ENCODE measurements around the gene PPP1R8.

DNA sequence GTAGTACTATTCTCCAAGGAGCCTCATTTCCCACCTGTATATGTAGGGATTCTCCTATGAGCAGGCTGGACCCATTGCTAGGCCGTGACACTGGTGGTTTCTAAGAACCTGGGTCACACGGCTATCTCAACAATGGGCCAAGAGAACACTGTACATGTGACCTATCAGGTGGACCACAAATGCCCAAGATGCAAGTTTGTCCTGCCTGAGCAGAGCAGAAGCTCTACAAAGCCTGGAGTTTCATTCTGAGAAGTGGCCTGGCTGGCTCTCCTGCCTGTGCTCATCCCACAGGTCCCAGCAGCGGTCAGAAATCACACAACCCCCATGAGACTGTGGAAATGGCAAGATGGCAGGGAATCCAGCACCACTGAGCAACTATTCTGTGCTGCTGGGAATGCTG, 58.9 kb downstream of the PPP1R8 start:
- TF ChIP-seq EP300 (IDR thresholded peaks at IDR 0.05), result no peak
- TF ChIP-seq, protein P1, sequence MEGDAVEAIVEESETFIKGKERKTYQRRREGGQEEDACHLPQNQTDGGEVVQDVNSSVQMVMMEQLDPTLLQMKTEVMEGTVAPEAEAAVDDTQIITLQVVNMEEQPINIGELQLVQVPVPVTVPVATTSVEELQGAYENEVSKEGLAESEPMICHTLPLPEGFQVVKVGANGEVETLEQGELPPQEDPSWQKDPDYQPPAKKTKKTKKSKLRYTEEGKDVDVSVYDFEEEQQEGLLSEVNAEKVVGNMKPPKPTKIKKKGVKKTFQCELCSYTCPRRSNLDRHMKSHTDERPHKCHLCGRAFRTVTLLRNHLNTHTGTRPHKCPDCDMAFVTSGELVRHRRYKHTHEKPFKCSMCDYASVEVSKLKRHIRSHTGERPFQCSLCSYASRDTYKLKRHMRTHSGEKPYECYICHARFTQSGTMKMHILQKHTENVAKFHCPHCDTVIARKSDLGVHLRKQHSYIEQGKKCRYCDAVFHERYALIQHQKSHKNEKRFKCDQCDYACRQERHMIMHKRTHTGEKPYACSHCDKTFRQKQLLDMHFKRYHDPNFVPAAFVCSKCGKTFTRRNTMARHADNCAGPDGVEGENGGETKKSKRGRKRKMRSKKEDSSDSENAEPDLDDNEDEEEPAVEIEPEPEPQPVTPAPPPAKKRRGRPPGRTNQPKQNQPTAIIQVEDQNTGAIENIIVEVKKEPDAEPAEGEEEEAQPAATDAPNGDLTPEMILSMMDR (IDR thresholded peaks at IDR 0.05), result no peak
